ENCODE results near the gene ZNF101.

DNA sequence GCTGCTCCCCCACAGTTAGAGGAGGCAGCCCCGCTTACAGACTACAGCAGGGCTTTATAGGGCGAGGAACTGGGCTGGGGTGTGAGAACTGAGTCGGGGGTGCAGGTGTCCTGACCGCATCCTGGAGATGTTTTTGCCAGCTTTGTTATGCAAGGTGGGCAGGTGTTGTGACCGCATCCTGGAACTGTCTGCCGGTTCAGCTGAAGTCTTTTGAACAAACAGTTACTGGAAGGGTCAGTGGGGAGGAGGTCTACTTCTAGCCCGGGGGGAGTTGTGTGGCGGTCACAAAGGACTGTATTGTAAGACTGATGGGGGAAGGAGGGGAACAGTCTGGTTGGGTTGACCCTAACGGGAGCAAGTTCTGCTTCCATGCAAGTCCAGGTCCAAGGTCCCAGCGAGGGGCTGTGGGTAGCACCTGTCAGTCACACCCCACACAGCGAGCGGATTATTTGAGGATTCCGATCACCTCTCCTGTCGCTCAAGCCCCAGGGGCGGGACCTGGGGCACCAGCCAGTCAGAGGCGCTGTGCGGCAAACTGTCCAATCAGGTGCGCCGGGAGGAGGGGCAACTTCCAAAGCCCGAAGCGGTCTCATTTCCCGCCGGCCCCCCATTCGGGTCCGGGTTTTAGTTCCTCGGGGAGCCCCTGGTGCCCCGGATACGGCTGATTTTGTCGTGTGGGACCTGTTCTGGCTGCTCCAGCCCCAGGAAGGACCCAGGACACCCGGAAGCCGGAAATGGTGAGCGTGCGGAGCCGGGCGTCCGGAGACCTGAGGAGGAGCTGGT is at the start of gene ZNF101:
- TF ChIP-seq, protein P1, sequence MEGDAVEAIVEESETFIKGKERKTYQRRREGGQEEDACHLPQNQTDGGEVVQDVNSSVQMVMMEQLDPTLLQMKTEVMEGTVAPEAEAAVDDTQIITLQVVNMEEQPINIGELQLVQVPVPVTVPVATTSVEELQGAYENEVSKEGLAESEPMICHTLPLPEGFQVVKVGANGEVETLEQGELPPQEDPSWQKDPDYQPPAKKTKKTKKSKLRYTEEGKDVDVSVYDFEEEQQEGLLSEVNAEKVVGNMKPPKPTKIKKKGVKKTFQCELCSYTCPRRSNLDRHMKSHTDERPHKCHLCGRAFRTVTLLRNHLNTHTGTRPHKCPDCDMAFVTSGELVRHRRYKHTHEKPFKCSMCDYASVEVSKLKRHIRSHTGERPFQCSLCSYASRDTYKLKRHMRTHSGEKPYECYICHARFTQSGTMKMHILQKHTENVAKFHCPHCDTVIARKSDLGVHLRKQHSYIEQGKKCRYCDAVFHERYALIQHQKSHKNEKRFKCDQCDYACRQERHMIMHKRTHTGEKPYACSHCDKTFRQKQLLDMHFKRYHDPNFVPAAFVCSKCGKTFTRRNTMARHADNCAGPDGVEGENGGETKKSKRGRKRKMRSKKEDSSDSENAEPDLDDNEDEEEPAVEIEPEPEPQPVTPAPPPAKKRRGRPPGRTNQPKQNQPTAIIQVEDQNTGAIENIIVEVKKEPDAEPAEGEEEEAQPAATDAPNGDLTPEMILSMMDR (IDR thresholded peaks at IDR 0.05), result no peak
- TF ChIP-seq FOXJ3 (CRISPR knock-in tag; IDR thresholded peaks at IDR 0.05; ENCODE audit: borderline replicate concordance) (no peak), GTF2I (CRISPR knock-in tag; conservative IDR thresholded peaks at IDR 0.05) (no peak), JUN (CRISPR knock-in tag; IDR thresholded peaks at IDR 0.05) (no peak)
- TF ChIP-seq, protein P2, sequence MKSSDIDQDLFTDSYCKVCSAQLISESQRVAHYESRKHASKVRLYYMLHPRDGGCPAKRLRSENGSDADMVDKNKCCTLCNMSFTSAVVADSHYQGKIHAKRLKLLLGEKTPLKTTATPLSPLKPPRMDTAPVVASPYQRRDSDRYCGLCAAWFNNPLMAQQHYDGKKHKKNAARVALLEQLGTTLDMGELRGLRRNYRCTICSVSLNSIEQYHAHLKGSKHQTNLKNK (CRISPR knock-in tag; IDR thresholded peaks at IDR 0.05), result no peak
- TF ChIP-seq, protein P3, sequence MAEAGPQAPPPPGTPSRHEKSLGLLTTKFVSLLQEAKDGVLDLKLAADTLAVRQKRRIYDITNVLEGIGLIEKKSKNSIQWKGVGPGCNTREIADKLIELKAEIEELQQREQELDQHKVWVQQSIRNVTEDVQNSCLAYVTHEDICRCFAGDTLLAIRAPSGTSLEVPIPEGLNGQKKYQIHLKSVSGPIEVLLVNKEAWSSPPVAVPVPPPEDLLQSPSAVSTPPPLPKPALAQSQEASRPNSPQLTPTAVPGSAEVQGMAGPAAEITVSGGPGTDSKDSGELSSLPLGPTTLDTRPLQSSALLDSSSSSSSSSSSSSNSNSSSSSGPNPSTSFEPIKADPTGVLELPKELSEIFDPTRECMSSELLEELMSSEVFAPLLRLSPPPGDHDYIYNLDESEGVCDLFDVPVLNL (CRISPR knock-in tag; IDR thresholded peaks at IDR 0.05; ENCODE audit: borderline replicate concordance, low read depth), result no peak; the same call in 1 of the 2 replicates
